GM19025 (cell line): ENCODE data around the gene TNP2.

Experiments
- ATAC-seq: cut with Tn5 transposase; IDR thresholded peaks from one replicate; pipeline ENCODE4 v1.9.1; 2021; ENCODE audit warnings: mild to moderate bottlenecking, low read depth, moderate library complexity; ENCODE audit not compliant: unreplicated experiment

The TNP2 gene

GRCh38 chr16:11258553-11259492 lies 10.3 kb downstream of the TNP2 start:
- no peak for ATAC-seq

- no peak for ATAC-seq
These were observed 11.8 kb downstream of the TNP2 start for GRCh38 chr16:11257131-11257938.

DNA sequence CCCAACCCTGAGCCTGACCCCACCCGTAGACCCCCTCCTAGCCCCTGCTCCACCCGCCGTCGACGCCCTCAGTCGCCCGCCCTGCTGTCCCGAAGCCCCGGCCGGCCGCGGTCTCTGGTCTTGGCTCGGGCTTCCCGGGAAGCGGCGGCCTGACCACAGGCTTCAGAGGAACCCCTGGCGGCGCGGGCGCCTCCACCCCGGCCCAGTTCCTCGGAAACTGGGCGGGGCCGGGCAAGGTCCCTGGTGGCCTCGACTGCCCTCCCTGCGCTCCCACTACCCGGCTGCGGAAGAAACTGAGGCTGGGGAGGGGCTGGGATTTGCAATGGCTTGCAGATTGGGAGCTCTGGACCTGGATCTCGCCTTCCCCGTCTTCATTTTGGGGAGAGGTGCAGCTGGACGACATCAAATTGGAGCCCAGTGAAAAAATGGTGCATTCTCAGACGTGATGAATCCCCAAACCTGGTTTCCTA lies 12.4 kb downstream of the TNP2 start:
- ATAC-seq: no peak

DNA sequence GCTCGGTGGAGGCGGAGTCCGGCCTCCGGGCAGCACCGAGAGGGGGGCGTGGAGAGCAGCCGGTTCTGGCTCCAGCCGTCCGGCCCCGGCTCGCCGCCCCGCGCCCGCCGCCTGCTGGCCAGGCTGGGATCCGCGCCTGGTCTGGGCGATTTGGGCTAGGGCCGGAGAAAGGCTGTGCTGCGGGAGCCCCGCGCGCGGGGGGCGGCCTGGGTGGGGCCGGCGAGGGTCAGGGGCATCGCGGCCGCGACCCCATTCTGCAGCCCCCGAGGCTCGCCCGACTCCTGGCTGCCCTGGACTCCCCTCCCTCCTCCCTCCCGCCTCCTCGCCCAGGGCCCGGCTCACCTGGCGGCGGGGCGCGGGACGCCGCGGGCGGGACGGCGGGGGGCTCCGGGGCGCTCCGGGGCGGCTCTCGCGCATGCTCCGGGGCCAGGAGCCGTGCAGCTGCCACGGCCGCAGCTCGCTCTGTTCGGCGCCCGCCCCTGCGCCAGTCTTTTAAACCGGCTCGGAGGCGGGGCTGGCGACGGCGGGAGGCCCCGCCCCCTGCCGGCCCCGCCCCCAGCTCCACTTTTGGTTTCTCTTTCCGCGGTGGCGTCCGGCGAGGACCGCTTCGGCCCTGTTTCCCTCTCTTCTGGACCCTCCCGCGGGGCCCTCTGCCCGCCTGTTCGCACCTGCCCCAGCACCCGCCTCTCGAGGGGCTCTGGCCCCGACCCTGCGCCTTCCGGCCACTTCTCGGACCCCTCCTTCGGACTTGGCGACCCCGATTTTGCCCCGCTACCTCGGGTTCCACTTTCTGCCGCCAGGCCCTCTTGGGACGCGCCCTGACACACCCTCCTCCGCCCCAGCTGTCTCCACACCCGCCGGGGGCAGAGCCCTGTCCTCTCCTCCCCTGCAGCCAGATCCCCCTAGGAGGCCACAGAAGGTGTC lies 13.1 kb downstream of the TNP2 start, which contains the start of gene SOCS1:
Gene SOCS1 (minus strand): TSS at position 468 of the 924 bp plus-strand sequence. CDS start 726 bp downstream, outside the sequence.
- ATAC-seq: peak; percentile 55

- no peak for ATAC-seq
These were observed 14.0 kb downstream of the TNP2 start for GRCh38 chr16:11254913-11255736.

GRCh38 chr16:11253995-11254912 lies 14.9 kb downstream of the TNP2 start:
- no peak for ATAC-seq

DNA sequence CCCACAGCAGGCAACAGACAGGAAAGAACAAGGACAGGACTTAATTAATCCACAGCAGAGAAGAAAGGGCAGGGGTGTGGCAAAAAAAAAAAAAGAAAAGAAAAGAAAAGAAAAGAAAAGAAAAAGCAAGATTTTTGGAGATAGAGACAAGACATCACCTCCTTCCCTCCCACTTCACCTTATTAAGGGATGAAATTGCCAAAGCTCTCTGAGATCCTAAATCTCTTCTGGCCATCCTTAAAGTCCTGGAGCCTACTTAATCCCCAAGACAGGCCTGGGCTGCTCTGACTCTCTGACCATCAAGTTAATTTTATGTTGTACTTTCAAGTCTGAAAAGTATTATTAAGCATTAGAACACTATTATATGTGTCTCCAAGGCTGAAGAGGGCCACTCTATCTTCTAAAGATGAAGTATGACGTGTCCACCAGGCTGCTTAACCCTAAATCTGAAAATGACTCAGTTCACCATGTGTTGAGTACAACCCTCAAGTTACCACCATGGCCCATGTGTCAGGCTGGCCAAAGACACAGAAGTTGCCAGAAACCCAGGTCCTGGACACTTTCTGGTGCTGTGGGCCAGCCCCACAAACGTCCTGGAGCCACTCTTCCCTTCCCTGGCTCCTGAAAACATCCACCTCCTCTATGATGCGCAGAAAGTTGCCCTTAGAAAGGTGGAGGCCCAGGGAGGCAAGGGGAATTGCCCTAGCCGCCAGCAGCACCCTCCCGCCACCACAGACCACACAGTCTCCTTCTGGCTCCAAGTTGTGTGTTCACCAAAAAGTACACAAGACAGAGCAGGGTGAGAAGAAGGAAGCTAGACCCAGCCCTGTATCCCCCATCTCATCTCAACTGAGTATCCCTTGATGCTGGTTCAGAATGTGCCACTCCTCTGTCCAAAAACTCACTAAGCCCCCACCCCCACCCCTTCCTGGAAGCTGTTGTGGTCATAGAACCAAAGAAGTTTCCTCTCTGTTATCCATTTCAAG lies 15.8 kb downstream of the TNP2 start:
- ATAC-seq: no peak

- no peak for ATAC-seq
These were observed 16.6 kb downstream of the TNP2 start for GRCh38 chr16:11252482-11252931.

GRCh38 chr16:11251525-11252481 lies 17.3 kb downstream of the TNP2 start:
- ATAC-seq: no peak

DNA sequence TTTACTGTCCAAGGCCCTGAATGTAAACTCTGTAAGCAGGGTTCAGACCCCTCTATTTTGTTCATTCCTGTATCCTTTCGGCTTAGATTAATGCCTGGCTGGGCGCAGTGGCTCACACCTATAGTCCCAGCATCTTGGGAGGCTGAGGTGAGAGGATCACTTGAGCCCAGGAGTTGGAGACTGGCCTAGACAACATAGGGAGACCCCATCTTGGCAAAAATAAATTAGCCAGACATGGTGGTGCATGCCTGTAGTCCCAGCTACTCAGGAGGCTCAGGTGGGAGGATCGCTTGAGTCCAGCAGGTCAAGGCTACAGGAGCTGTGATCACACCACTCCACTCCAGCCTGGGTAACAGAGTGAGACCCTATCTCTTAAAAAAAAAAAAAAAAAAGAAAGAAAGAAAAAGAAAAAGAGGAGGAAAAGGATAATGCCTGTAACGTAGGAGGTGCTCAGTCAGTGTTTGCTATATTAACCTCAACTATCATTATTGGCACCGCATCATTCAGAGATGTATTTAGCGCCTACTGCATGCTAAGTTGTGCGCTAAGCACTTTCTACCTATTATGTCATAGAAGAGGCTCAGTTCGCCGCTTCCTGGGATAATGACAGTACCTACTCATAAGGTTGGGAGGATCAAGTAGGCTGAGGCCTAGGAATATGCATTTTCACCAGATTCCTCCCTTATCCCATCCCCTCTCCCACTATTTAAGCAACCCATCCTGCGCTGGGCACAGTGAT lies 18.2 kb downstream of the TNP2 start:
- ATAC-seq: no peak

GRCh38 chr16:11250091-11250785 lies 18.9 kb downstream of the TNP2 start:
- ATAC-seq: no peak

GRCh38 chr16:11249233-11250061 lies 19.7 kb downstream of the TNP2 start:
- ATAC-seq: no peak

DNA sequence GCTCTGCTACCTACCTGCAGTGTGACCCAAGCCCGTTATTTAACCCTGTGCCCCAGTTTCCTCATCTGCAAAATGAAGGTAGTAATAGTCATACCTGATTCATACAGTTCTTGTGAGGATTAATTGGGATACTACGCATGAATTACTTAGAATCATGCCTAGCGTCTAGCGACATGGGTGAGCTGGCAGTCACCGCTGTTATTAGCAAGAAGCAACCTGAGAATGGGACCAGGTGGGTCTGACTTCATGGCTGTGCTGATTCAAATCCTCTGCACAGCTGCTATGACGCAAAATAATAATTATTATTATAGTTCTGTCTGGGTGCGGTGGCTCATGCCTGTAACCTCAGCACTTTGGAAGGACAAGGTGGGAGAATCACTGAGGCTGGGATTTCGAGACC lies 21.0 kb downstream of the TNP2 start:
- no peak for ATAC-seq

DNA sequence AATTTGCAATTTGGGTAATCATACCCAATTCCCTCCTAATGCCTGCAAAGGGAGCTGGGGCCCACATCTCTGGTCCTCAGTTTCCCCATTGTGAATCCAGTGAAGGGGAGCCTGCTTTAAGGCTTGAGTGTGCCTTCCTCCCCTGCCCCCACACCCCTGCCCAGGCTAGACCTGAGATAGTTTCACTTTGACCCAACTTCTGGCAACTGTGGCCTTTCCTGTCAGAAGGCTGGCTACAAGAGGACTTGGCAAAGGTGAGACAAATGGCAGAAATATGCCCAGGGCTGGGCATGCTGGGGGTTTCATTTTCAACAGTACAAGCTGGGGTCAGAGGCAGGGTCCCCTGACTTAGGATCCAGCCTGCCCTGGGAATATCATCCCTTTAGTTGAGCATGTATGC lies 23.1 kb downstream of the TNP2 start:
- ATAC-seq: no peak
